ENCODE data around the gene C16orf90. TPM values are rescaled to one million over a fixed set of nuclear protein-coding genes. Genes with fewer than 3 reads are reported as not detected.

The C16orf90 gene
- polyA plus RNA-seq, 1 of the 3 experiments (the other 2 are of a cell fraction) = not detected

GRCh38 chr16:3480901-3481695 lies 14.2 kb downstream of the C16orf90 start:
- H3K9me3 ChIP-seq = no peaks in the 10 kb centered on the region
- peaks cover 26% of the 10 kb centered on the region for H4K20me1 ChIP-seq (ENCODE audit: insufficient read depth)
- H3K27me3 ChIP-seq (ENCODE audit: insufficient read depth) = no peaks in the 10 kb centered on the region
- H3K4me1 ChIP-seq (ENCODE audit: control insufficient read depth in 1 of 2, insufficient read depth in 2 of 2, low read depth in 1 of 2, low read length in 1 of 2) = peaks cover 0 to 17% of the 10 kb centered on the region in 2 experiments; a peak in 1 of 4 replicates
- ChIA-PET CTCF (interaction anchor here (1.1 to 1.5 kb wide), 2 partner anchors 12 to 35 kb away, joined by 4 to 7 read pairs; no protein-coding TSS in a partner anchor), POLR2A (interaction anchor here (0.7 kb wide), 1 partner anchor 55 kb away, joined by 3 read pairs; no protein-coding TSS in a partner anchor)
- no peaks in the 10 kb centered on the region for H3F3A ChIP-seq (replicated peaks; ENCODE audit: insufficient read depth)
- H3K4me2 ChIP-seq = no peak overlapping the region
- no peak overlapping the region for H3K4me3 ChIP-seq (ENCODE audit: low read depth in 2 of 2, low read length in 1 of 2)
- TF ChIP-seq TCF12 (IDR thresholded peaks at IDR 0.05) = no peak
- TF ChIP-seq NRF1 (IDR thresholded peaks at IDR 0.05; ENCODE audit: low read depth, low read length) = no peak
- 0 out of 2 replicates have a peak, but pooled peaks have one; percentile 16 for TF ChIP-seq FOSL2 (IDR thresholded peaks at IDR 0.05; ENCODE audit: borderline replicate concordance, low read depth)
- peaks cover 12 to 52% of the 10 kb centered on the region in 2 experiments for H3K36me3 ChIP-seq (replicated peaks in 1 of 2; ENCODE audit: control insufficient read depth in 1 of 2, insufficient read depth in 2 of 2, low read length in 1 of 2)
- H3K9ac ChIP-seq = no peak overlapping the region
- peak overlapping the region in 1 of 2 experiments; percentile 73; a peak in 2 of 4 replicates for H3K27ac ChIP-seq (ENCODE audit: low read depth in 2 of 2, low read length in 1 of 2)
- H3K79me2 ChIP-seq (ENCODE audit: insufficient read depth) = peaks cover 45% of the 10 kb centered on the region
- H3K9me2 ChIP-seq = no peaks in the 10 kb centered on the region
- DNase-seq = peak; percentile 11
- no peak overlapping the region for H2AFZ ChIP-seq (ENCODE audit: low read depth)
- 69% methylated on average over 18 of the region's 18 CpGs for WGBS (ENCODE audit: low lambda C conversion rate)

GRCh38 chr16:3479654-3480216 lies 15.6 kb downstream of the C16orf90 start:
- POLR2A ChIA-PET = no interaction called here
- CTCF ChIA-PET = no interaction called here
- H3K9me3 ChIP-seq = no peaks in the 10 kb centered on the region
- TF ChIP-seq FOSL2 (IDR thresholded peaks at IDR 0.05; ENCODE audit: borderline replicate concordance, low read depth) (no peak), JUND (IDR thresholded peaks at IDR 0.05) (no peak), FOXJ3 (CRISPR knock-in tag; IDR thresholded peaks at IDR 0.05) (no peak), TEAD4 (IDR thresholded peaks at IDR 0.05; ENCODE audit: borderline replicate concordance, insufficient read depth) (no peak), SIN3A (IDR thresholded peaks at IDR 0.05; ENCODE audit: borderline replicate concordance, low read depth, low read length) (no peak), RFX5 (IDR thresholded peaks at IDR 0.05; ENCODE audit: low read length) (no peak), USF2 (IDR thresholded peaks at IDR 0.05; ENCODE audit: borderline replicate concordance, low read depth, low read length) (no peak), RAD21 (IDR thresholded peaks at IDR 0.05; ENCODE audit: low read length) (no peak), REST (IDR thresholded peaks at IDR 0.05; ENCODE audit: low read depth, low read length) (no peak), EP300 (IDR thresholded peaks at IDR 0.05; ENCODE audit: borderline replicate concordance in 1 of 2, low read depth in 1 of 2, low read length in 1 of 2) (no peak), TCF12 (IDR thresholded peaks at IDR 0.05) (no peak), USF1 (IDR thresholded peaks at IDR 0.05; ENCODE audit: borderline replicate concordance, low read depth) (no peak), GATA2 (CRISPR knock-in tag; IDR thresholded peaks at IDR 0.05) (no peak), ZBTB33 (IDR thresholded peaks at IDR 0.05; ENCODE audit: borderline replicate concordance, low read depth) (no peak), CHD2 (IDR thresholded peaks at IDR 0.05; ENCODE audit: low read length, partially characterized antibody) (no peak), RXRA (IDR thresholded peaks at IDR 0.05; ENCODE audit: borderline replicate concordance, low read depth) (no peak)

More at GRCh38 chr16:3479654-3480216, 15.6 kb downstream of the C16orf90 start:
- no peak overlapping the region for H3K9ac ChIP-seq
- H3K27me3 ChIP-seq (ENCODE audit: insufficient read depth) = no peaks in the 10 kb centered on the region
- H3K27ac ChIP-seq (ENCODE audit: low read depth in 2 of 2, low read length in 1 of 2) = no peak overlapping the region
- no peak for DNase-seq
- peaks cover 0 to 17% of the 10 kb centered on the region in 2 experiments; a peak in 1 of 4 replicates for H3K4me1 ChIP-seq (ENCODE audit: control insufficient read depth in 1 of 2, insufficient read depth in 2 of 2, low read depth in 1 of 2, low read length in 1 of 2)
- no peaks in the 10 kb centered on the region for H3K9me2 ChIP-seq
- 88% methylated on average over 11 of the region's 12 CpGs for WGBS (ENCODE audit: low lambda C conversion rate)
- peaks cover 58% of the 10 kb centered on the region for H3K79me2 ChIP-seq (ENCODE audit: insufficient read depth)
- H3K36me3 ChIP-seq (replicated peaks in 1 of 2; ENCODE audit: control insufficient read depth in 1 of 2, insufficient read depth in 2 of 2, low read length in 1 of 2) = peaks cover 12 to 38% of the 10 kb centered on the region in 2 experiments
- H4K20me1 ChIP-seq (ENCODE audit: insufficient read depth) = peaks cover 40% of the 10 kb centered on the region
- H2AFZ ChIP-seq (ENCODE audit: low read depth) = no peak overlapping the region
- H3K4me2 ChIP-seq = no peak overlapping the region
- H3F3A ChIP-seq (replicated peaks; ENCODE audit: insufficient read depth) = no peaks in the 10 kb centered on the region
- H3K4me3 ChIP-seq (ENCODE audit: low read depth in 2 of 2, low read length in 1 of 2) = no peak overlapping the region

Measured in SK-N-SH (cell line).